NCI-H2196 (cell line): ENCODE measurements around the gene C1orf116.

Source experiments
- DNase-seq: peaks from one replicate; lab custom pipeline; 2025; ENCODE audit not compliant: unreplicated experiment; lab: John Stamatoyannopoulos, UW

The C1orf116 gene

DNA sequence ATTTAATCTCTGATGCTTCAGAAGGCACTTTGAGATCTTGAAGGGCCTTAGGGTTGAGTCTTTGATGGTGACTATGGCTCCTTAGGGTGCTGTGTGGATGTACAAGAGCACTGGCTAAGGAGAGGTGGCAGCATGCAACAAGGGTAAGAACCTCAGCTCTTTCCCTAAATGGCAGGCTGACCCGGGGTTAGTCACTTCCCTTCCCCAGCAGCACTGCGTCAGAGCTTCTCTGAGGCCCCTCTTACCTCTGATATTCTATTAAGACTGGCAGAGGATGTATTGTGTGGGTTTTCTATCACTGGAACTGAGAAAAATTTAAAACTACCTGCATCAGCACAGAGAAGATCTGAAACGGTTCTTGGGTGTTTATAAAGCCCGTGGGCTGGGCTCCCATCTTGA, 11.8 kb downstream of the C1orf116 start:
- no peak for DNase-seq

DNA sequence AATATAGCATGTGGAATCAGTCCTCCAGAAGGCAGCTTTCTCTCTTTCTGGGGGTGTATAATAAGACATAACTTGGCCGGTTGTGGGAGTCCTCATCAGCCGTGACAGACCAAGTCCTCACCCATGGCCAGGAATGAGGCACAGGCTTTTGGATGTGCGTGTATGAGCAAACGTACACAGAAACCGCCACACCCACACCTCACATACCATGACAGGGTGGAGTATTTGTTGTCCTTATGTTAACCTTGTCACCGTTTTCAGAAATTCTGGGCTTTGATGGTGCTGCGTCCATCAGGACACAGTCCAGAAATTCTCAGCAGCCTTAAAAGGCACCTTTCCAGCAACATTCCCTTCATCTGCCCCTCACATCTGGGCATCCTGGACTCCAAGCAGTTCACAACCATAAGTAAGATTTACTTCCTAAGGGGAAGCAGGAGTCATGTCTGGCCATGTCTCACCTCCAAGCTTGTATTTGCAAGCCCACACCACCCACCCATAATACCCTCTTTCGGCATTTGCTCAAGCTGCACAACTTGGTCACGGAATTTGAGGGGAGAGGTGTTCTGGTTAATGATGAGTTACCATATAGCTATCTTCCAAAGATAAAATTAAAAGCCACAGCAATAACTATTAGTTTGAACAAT, 12.4 kb downstream of the C1orf116 start:
- DNase-seq: no peak

GRCh38 chr1:207019661-207020060, 12.9 kb downstream of the C1orf116 start:
- no peak for DNase-seq

GRCh38 chr1:207019161-207019560, 13.4 kb downstream of the C1orf116 start:
- DNase-seq: no peak

GRCh38 chr1:207018707-207019106, 13.8 kb downstream of the C1orf116 start:
- no peak for DNase-seq

DNA sequence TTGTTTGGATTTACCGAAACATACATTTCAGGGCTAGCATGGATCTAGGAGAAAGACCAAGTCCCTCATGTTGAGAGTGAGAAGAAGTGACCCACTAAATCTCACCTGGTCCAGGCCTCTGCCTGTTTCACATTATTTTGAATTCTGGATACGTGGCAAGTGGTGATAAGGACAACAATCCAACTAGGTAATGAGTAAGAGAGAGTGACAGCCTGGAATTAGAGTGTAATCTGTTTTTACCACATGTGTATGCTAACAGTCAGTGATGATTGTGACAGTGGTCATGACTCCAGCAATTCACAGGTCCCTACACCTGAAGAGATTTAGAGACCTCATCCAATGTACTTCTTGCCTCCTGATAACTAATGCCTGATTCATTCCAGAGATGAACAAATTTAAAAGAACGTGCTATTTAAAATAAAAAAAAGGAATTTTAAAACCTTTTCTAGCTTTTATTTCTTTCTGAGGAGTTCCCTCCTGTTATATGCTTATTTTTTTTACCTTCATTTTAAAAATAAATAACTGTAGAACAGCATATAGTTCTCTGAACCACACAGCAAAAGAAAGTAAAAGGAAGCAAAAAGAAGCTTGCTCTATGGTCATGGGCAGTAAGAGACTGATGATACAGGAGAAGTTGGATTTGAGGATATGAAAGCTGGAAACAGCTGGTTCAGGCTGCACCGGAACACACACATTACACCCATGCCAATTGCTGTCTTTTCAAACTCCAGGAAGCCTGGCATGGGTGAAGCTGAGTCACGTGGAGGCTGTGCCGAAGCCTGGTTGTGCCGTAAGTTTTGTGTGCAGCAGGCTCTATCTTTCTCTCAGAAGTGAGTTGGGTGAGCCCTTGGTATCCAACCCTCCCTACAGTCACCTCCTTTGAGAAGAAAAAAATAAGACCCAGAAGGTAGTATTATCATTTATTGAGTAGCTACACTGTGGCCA, 14.7 kb downstream of the C1orf116 start:
- no peak for DNase-seq

- DNase-seq: no peak
Observed at GRCh38 chr1:207015791-207016190, 16.8 kb downstream of the C1orf116 start.

- no peak for DNase-seq
Observed at GRCh38 chr1:207014728-207015127, 17.8 kb downstream of the C1orf116 start.

GRCh38 chr1:207013321-207014085, 19.1 kb downstream of the C1orf116 start:
- DNase-seq: no peak

- DNase-seq: no peak
Observed at GRCh38 chr1:207010726-207011125, 21.8 kb downstream of the C1orf116 start.

- no peak for DNase-seq
Observed at GRCh38 chr1:207009945-207010344, 22.6 kb downstream of the C1orf116 start.

DNA sequence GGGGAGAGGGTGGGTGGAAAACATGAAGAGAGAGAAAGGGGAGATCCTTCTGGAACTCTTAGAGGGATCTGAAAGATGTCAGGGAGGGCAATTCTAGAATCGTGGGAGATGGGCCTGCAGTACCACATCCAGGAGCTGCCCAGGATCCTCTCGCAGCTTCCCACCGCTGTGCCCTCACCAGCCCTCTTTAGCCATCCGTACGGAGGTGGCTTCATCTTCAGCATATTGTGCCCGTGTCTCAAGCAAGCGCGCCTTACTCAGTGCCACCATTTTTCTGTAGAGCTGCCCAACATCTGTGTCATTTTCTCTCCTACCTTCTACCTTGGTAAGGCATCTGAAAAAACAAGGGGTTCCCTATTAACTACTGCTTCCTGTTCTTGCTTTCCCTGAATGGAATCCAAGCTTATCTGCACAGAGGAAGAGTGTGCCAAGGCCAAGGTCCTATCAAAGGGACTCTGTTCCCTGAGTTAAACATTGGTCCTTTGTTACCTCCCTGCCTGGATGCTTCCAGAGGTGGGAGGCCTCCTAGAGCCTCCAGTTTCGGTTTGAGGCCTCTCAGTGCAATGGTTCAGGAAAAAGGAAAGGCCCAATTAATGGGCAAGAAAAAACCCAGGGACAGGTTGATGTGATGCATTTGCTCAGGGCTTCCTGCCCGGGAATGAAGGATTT, 23.2 kb downstream of the C1orf116 start:
- DNase-seq: no peak

GRCh38 chr1:207007352-207008033, 25.1 kb downstream of the C1orf116 start:
- DNase-seq: no peak

DNA sequence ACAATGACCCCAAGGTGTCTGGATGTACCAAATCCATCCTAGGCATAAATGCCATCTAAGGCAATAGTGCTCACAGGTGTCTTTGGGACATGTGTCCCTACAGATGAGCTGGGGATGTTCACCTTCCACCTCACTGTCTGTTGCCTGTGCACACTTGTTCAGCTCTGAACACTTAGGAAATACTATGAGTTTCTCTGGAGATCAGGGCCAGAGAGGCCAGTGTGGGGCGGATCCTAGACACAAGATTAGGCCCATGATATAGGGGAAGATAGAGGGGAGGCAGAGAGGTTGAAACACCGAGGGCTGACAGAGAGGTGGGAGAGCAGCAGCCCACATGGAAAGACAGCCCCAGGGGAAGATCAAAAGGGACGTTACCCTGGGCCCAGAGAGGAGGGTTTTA, 25.6 kb downstream of the C1orf116 start:
- DNase-seq: no peak

DNA sequence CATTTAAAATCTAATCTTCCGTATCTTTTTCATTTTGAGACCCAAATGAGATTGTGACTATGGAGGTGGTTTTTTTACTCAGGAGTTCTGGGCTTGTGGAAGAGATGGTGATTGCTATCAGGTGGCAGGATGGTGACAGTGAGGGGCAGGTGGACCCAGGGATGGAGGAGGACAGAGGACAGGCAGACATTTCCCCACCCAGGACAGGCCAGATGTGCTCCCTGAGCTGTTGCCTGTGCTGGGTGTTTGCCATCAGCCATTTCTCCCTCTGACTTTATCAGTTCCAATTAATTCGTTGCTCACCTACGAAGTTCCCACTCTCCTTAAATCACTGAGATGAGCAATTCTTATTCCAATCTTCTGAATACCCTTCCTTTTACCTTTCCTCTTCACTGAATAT, 26.5 kb downstream of the C1orf116 start:
- DNase-seq: no peak

DNA sequence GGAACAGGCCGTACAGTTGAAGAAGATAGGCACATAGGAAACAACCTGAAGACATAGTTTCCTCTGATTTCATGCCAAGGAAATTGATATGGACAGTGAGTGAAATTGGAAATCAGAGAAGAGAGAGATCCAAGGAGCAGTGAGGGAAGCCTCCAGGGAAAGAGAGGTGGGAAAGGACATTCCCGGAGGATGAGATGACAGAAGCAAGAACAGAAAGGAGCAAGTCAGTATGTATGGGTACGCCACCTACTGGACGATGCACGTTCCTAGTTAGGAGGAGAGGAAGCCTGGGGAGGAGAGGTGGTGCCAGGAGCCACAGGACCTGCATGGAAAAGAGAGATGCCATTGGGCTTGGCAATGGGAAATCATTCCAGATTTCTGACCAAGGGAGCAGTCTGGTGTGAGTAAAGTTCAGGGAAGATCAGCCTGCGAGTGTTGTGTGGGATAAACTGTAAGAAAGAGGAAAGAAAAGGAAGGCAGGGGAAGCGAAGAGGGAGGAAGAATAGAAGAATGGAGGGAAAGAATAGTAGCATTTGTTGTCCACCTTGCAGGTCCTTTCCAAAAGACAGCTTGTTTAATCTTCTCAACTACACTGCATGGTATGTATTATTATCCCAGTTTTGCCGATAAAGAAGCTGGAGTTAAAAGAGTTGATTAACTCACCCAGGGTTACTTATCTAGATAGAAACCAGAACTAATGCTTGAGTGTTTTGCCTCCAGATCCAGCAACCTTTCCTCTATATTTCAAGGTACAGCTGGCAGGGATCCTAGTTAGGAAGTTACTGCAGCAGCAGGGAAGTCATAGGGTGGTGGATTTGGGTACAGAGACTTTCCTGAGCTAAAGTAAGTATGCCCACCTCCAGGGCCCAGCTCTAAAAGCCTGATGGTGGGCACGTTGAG, 27.4 kb downstream of the C1orf116 start:
- peak; percentile 68 for DNase-seq

GRCh38 chr1:207003210-207003609, 29.3 kb downstream of the C1orf116 start:
- DNase-seq: no peak

- DNase-seq: peak; percentile 84
Observed at GRCh38 chr1:207002724-207003146, 29.8 kb downstream of the C1orf116 start.

GRCh38 chr1:207001492-207002245, 30.9 kb downstream of the C1orf116 start:
- DNase-seq: no peak
